GM18873 (cell line): ENCODE data around the gene CCDC92B.
"Not testable (repeated sequence)": the region's sequence is repeated elsewhere in the genome, so short reads cannot be mapped to it uniquely, and the experiment has no call there.

ENCODE experiments used
- ATAC-seq: cut with Tn5 transposase; IDR thresholded peaks from one replicate; pipeline ENCODE4 v1.9.1; 2021; ENCODE audit warnings: mild to moderate bottlenecking, moderate library complexity, moderate number of reproducible peaks; ENCODE audit not compliant: unreplicated experiment, low FRiP score

CCDC92B gene

DNA sequence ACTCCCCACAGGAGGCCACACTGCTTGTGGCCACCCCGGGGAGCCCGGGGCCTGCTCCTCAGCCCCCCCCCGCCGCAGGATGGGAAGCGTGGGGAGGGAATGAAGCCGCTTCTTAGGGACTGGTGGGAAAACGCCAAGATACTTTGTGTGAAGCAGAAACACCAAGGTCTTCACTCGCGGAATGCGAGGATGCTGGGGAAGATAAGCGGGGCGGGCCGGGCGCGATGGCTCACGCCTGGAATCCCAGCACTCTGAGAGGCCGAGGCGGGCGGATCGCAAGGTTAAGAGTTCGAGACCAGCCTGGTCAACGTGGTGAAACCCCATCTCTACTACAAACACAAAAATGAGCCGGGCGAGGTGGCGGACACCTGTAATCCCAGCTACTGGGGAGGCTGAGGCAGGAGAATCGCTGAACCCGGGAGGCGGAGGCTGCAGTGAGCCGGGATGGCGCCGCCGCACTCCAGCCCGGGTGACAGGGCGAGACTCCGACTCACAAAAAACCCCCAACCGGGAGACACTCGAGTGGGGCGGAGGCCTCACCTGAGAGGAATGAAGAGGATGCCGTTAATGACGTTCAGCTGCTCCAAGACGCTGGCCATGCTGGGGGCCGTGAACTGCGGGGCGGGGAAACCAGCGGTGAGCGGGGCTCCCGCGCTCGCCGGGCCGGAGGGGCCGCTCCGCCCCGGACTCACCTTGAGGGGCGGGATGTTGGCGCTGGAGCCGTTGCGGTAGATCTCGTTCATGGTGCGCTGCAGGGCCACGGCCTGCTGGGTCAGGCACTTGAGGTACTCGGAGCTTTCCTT, 58.2 kb downstream of the CCDC92B start:
- ATAC-seq: no peak

- no peak for ATAC-seq
Measured at GRCh38 chr17:2690165-2691068, 59.0 kb downstream of the CCDC92B start.

- no peak for ATAC-seq
Measured at GRCh38 chr17:2689411-2690164, 59.9 kb downstream of the CCDC92B start.

DNA sequence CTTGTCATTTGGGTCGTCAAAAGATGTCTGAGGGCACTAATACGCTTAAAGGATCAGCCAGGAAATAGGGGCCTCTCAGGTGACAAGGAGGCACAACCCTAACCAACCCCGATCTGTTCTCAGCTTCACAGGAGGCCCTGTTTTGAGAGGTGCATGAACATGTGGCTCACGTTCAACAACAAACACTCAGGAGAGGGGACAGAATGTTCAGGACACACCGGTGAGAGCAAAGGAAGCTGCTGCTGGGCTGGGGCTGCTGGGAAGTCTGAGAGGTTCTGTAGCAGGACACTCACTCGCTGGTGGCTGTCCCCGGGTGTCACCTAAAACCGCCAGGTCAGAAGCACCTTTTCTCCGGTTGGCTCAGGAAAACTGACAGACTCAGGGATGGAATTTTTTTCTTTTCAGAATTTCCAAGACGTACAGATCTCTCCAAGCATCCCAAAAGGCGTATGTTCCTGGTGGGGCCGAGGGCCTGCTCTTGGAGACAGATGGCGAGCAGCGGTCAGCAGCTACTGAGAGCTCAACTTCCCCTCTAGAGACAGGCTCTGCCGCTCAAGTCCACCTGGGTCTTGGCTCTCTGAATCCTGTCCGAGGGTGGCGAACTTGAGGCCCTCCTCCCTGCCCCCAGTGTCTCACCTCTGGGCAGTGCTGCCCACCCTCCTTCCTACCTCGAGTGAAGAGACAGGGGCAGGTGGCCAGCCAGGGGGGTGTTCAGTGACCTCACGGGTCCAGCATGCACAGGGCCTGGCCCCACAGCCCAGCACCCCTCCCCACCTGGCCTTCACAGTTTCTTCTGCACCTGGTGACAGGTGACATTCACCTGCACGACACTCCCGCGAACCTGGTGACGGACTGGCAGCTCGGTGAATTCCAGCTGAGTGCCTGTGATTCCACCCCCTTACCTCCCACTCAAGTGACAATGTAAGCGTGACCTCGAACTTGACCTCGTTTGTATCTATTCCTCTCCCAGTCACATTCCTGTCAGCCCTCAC, 60.8 kb downstream of the CCDC92B start:
- ATAC-seq: no peak

- ATAC-seq: no peak
Measured at GRCh38 chr17:2687074-2687418, 62.4 kb downstream of the CCDC92B start.

DNA sequence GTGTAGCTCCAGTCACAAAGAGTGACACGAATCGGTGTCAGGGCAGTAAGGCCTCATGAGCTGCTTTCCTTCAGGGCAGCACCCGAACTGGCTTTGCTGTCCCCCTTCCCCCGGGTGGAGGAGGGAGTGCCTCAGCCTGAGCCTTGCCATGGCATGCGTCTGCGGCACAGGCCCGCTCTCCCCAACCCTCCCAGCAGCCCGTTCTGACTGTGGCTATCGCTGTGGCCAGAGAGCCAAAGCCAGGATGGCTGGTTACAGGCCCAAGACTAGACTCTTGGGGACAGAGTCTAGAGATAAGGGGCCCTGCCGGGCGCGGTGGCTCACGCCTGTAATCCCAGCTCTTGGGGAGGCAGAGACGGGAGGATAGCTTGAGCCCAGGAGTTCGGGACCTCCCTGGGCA, 63.8 kb downstream of the CCDC92B start:
- ATAC-seq: no peak

GRCh38 chr17:2684549-2684948, 64.9 kb downstream of the CCDC92B start:
- ATAC-seq: no peak

DNA sequence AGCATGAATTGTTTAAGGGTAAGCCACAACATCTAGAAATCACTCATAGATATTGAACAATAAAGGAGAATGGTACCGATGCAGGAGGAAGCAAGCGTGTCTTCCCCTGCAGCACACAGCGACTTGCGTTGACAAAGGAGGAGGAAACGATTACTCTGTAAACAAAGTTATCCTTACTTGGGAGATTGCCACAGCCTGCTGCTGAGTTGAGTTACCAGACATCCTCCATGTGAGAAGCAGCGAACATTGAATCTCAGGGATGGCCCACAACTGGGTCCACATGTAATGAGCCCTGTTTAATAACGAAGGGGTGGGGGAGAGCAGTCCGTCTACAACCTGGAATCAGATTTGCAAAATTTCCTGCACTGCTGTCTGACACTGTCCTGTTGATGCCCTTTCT, 65.5 kb downstream of the CCDC92B start:
- no peak for ATAC-seq

- ATAC-seq: no peak
Measured at GRCh38 chr17:2682176-2682938, 67.1 kb downstream of the CCDC92B start.

DNA sequence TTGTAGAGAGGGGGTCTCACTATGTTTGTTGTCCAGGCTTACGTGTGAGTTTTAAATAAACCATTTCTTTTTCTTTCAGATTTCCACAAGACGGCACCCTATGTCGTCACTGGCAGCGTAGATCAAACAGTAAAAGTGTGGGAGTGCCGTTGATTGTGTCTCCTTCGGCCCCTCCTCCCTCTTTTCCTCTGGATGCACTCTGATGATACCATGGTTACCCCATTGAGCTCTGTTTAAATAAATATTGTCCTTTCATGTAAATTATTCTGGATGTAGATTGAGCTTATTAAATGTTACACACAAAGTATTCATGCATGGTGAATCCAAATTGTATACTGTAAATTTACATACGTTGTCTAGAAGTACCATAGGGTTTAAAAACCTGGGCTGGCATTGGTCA, 67.8 kb downstream of the CCDC92B start:
- no peak for ATAC-seq

- no peak for ATAC-seq
Measured at GRCh38 chr17:2680961-2681360, 68.5 kb downstream of the CCDC92B start.

GRCh38 chr17:2679247-2679646, 70.2 kb downstream of the CCDC92B start:
- ATAC-seq: not testable (repeated sequence)
